ENCODE results near the gene SOX6. TPM values are rescaled to one million over a fixed set of nuclear protein-coding genes. Genes with fewer than 3 reads are reported as not detected.
A peak's percentile ranks its signal among the peaks of the same experiment; 100 is the strongest.

Gene SOX6
- total and polyA plus RNA-seq, 2 experiments from 2014 or later = 0.03 to 0.66 TPM

GRCh38 chr11:16356761-16357393, 531 bp upstream of the SOX6 start:
- Mint-ChIP-seq H3K27ac (no peak overlapping the region), H3K4me3 (no peak overlapping the region)

More at GRCh38 chr11:16356761-16357393, 531 bp upstream of the SOX6 start:
- Histone ChIP-seq H4K20me1 (replicated peaks; ENCODE audit: insufficient read depth) (no peaks in the 10 kb centered on the region), H3K36me3 (ENCODE audit: insufficient read depth) (no peaks in the 10 kb centered on the region), H3K79me2 (replicated peaks; ENCODE audit: insufficient read depth) (no peaks in the 10 kb centered on the region), H3K4me2 (0 out of 2 replicates have a peak overlapping the region, but pooled peaks have one; percentile 15), H3K4me3 (no peak overlapping the region), H3F3A (replicated peaks; ENCODE audit: low read depth) (no peaks in the 10 kb centered on the region), H3K27ac (ENCODE audit: low read depth) (no peak overlapping the region), H2AFZ (no peak overlapping the region), H3K9me2 (ENCODE audit: insufficient read depth) (no peaks in the 10 kb centered on the region), H3K27me3 (ENCODE audit: insufficient read depth) (no peaks in the 10 kb centered on the region), H3K4me1 (ENCODE audit: insufficient read depth) (peaks cover 44% of the 10 kb centered on the region)
- Mint-ChIP-seq H3K9me3 (no peaks in the 10 kb centered on the region), H3K4me1 (peaks cover 40% of the 10 kb centered on the region), H3K27me3 (ENCODE audit: insufficient read depth, low read depth, poor library complexity) (peaks cover 3% of the 10 kb centered on the region), H3K36me3 (ENCODE audit: low read depth) (no peaks in the 10 kb centered on the region)
- TF ChIP-seq ZNF331 (CRISPR knock-in tag; IDR thresholded peaks at IDR 0.05; ENCODE audit: low read depth) (no peak), CTCF (conservative IDR thresholded peaks at IDR 0.05; ENCODE audit: low read depth in 2 of 2) (no peak), STAT1 (IDR thresholded peaks at IDR 0.05; ENCODE audit: unreplicated experiment) (no peak), REST (IDR thresholded peaks at IDR 0.05; ENCODE audit: unreplicated experiment) (no peak), CREB1 (CRISPR knock-in tag; IDR thresholded peaks at IDR 0.05; ENCODE audit: low read depth) (no peak), EZH2phosphoT487 (IDR thresholded peaks at IDR 0.05; ENCODE audit: unreplicated experiment) (no peak), EZH2 (IDR thresholded peaks at IDR 0.05; ENCODE audit: low read depth, unreplicated experiment) (no peak), NANOG (IDR thresholded peaks at IDR 0.05; ENCODE audit: borderline replicate concordance) (no peak), ZNF114 (CRISPR knock-in tag; IDR thresholded peaks at IDR 0.05) (no peak), POLR2AphosphoS5 (IDR thresholded peaks at IDR 0.05; ENCODE audit: low read depth) (no peak), ZNF462 (CRISPR knock-in tag; IDR thresholded peaks at IDR 0.05) (no peak), ETS1 (IDR thresholded peaks at IDR 0.05) (no peak), JUNB (IDR thresholded peaks at IDR 0.05; ENCODE audit: unreplicated experiment) (no peak)
- no peak for DNase-seq (ENCODE audit: low spot score)
- ATAC-seq = no peak

All from GM23338 (cell line).